ENCODE data around the gene LRRC3.

GRCh38 chr21:44507673-44508425 is 52.5 kb downstream of the LRRC3 start:
- TF ChIP-seq CTCF (IDR thresholded peaks at IDR 0.05) (no peak), EZH2 (IDR thresholded peaks at IDR 0.05) (no peak)

Data from neural progenitor cell (in vitro differentiated cells).